ENCODE results near the gene ZDHHC14.

ZDHHC14 gene

DNA sequence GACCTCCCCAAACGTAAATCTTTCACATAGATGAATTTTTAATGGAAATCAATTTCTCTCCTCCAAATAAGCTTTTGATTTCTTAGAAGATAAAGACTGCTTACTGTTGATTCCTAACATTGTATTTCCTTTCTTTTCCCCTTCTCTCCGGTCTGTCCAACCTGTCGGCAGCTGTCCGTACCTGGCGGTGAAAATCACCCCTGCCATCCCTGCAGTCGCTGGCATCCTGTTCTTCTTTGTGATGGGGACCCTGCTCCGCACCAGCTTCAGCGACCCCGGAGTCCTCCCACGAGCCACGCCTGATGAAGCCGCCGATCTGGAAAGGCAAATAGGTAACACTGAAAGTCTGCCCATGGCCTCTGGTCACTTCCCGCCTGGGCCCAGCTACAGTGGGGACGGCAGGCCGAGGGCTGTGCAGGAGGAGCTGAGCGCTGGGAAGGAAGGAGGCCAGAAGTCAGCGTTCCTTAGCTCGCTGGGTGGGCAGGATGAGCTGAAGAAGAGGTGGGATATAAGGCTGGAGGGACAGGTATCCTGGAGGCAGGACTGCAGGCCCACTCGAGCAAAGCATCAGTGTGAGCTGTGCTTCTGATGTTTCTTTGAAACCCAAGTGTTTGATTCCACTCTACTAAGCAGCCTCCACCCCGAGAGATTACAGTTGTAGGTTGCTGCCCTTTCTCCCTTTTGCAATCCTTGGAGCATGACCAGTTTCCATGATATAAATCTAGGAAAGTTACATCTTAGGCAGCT, 161.6 kb downstream of the ZDHHC14 start:
- H3K9me3 ChIP-seq (ENCODE audit: control insufficient read depth, low read length): no peaks in the 10 kb centered on the region

DNA sequence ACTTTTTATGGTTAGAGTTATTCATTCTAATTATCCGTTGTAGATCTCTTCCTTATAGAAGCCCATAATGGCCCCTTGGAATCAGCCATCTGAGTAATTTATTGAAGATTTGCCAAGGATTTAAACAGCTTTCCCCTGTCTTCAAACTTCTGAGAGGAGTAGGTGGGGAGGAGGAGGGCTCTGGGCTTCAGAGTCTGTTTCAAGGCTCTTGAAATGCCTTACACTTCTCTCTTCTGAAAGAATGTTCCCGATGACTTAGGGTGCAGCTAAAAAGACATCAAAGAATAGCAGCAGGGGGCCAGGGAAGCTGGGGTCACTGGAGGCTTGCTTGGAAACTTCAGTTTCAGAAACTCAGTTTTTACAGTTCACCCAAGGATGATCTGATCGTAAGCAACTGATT, 165.3 kb downstream of the ZDHHC14 start:
- H3K9ac ChIP-seq (ENCODE audit: low read length): no peak overlapping the region
- H3K4me3 ChIP-seq (ENCODE audit: low read length): no peak overlapping the region
- no peaks in the 10 kb centered on the region for H3K36me3 ChIP-seq (ENCODE audit: control insufficient read depth, insufficient read depth, low read length)
- H3K27me3 ChIP-seq (ENCODE audit: control insufficient read depth, insufficient read depth, low read length): no peaks in the 10 kb centered on the region
- no peaks in the 10 kb centered on the region for H3K4me1 ChIP-seq (ENCODE audit: control insufficient read depth, insufficient read depth, low read length)
- no peaks in the 10 kb centered on the region for H3K9me3 ChIP-seq (ENCODE audit: control insufficient read depth, low read length)

More for the DNA sequence above, 161.6 kb downstream of the ZDHHC14 start:
- H3K27me3 ChIP-seq (ENCODE audit: control insufficient read depth, insufficient read depth, low read length): no peaks in the 10 kb centered on the region
- no peaks in the 10 kb centered on the region for H3K36me3 ChIP-seq (ENCODE audit: control insufficient read depth, insufficient read depth, low read length)
- H3K4me3 ChIP-seq (ENCODE audit: low read length): no peak overlapping the region
- no peak overlapping the region for H3K9ac ChIP-seq (ENCODE audit: low read length)
- H3K4me1 ChIP-seq (ENCODE audit: control insufficient read depth, insufficient read depth, low read length): no peaks in the 10 kb centered on the region

DNA sequence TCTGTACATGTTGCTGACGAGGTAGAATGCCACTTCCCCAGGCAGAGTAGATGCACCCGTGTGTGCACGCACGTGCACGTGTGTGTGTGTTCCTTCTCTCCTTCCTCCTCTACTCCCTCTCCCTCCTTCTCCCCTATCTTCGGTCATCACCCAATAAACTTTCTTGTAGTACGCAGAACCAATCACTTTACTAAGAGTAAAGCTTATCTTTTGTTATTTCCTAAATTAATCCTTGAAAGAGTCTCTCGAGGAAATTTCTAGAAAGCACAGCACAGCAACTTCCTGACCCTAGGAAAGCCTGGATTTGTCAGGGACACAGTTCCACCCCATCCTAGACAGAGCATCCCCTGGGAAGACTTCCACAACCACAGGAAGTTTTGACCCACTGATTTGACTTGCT, 166.1 kb downstream of the ZDHHC14 start:
- Histone ChIP-seq H3K9me3 (ENCODE audit: control insufficient read depth, low read length) (no peaks in the 10 kb centered on the region), H3K27me3 (ENCODE audit: control insufficient read depth, insufficient read depth, low read length) (no peaks in the 10 kb centered on the region), H3K4me3 (ENCODE audit: low read length) (no peak overlapping the region), H3K36me3 (ENCODE audit: control insufficient read depth, insufficient read depth, low read length) (no peaks in the 10 kb centered on the region), H3K9ac (ENCODE audit: low read length) (no peak overlapping the region), H3K4me1 (ENCODE audit: control insufficient read depth, insufficient read depth, low read length) (no peaks in the 10 kb centered on the region)

DNA sequence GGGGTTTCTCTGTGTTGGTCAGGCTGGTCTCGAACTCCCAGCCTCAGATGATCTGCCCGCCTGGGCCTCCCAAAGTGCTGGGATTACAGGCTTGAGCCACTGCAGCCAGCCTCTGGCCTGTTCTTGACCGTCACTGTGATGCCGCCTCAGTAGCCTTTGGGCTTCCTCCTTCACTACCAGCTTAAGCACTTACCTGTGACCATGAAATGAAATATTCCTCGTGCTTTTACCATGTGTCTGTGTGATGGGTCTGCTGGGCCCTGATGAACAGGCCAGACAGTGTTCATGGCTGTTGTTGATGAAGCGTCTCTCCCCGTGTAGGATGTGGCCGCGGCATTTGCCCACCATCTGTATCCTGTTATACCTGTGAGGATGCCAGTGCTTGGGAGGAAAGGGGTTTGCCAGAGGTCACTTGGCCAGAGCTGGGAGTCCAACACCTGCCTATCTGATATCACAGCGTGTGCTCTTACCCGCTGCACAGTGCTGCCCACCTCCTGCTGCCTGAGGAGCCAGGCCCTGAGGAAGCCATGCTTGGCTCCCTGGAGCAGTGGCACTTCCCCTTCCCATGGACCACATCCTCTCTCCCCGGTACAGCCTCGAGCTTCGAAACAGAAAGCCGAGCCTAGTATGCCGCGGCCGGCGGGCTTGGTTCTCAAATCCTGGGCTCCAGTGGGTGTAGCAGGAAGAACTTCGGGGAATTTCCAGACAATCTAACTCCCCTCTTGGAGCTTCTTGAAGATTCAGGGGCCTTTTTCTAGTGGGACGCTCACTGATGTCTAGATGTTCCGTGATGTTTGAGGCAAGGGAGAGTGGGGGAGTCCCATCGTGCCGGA, 167.9 kb downstream of the ZDHHC14 start:
- no peaks in the 10 kb centered on the region for H3K9me3 ChIP-seq (ENCODE audit: control insufficient read depth, low read length)
- H3K4me3 ChIP-seq (ENCODE audit: low read length): no peak overlapping the region
- no peak overlapping the region for H3K9ac ChIP-seq (ENCODE audit: low read length)
- no peaks in the 10 kb centered on the region for H3K27me3 ChIP-seq (ENCODE audit: control insufficient read depth, insufficient read depth, low read length)
- H3K4me1 ChIP-seq (ENCODE audit: control insufficient read depth, insufficient read depth, low read length): no peaks in the 10 kb centered on the region
- no peaks in the 10 kb centered on the region for H3K36me3 ChIP-seq (ENCODE audit: control insufficient read depth, insufficient read depth, low read length)

DNA sequence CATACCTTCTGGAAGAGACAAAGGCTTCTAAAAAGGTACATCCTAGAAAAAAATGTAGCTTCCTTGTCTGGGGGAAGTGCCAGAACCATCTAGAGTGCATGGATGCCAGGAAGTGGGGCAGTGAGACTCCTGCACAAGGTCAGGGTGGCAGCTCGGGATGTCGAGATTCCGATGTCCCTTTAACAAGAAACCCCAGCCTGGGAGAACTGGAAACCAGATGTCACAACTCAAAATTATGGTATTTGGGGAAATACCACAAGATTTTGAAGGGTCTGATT, 168.4 kb downstream of the ZDHHC14 start:
- Histone ChIP-seq H3K4me3 (ENCODE audit: low read length) (no peak overlapping the region), H3K9me3 (ENCODE audit: control insufficient read depth, low read length) (no peaks in the 10 kb centered on the region), H3K36me3 (ENCODE audit: control insufficient read depth, insufficient read depth, low read length) (no peaks in the 10 kb centered on the region), H3K4me1 (ENCODE audit: control insufficient read depth, insufficient read depth, low read length) (no peaks in the 10 kb centered on the region), H3K27me3 (ENCODE audit: control insufficient read depth, insufficient read depth, low read length) (no peaks in the 10 kb centered on the region), H3K9ac (ENCODE audit: low read length) (no peak overlapping the region)

DNA sequence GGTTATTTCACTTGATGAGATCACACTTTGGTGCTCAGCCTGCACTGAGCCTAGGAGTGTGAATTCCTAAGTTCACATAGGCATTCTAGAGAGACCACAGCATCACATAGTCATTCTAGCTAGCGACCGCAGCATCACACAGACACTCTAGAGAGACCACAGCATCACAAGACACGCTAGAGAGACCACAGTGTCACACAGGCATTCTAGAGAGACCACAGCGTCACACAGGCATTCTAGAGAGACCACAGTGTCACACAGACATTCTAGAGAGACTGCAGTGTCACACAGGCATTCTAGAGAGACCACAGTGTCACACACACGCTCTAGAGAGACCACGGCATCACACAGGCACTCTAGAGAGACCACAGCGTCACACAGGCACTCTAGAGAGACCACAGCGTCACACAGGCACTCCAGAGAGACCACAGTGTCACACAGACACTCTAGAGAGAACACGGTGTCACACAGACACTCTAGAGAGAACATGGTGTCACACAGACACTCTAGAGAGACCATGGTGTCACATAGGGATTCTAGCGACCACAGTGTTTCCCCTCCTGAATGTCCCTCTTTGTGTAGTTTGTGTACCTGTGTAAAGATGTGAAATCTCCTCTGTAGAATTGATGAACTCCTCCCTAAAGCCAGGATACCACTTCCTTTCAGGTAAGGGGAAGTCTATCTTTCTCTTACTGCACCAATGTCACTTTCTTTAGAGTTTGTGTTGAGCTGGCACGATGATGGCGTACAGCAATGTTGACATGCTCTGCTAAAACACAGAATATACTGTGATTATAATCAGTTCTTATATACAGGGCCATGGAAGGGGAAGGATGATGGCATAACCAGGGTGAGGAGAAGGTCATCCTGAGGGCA, 169.4 kb downstream of the ZDHHC14 start:
- no peaks in the 10 kb centered on the region for H3K27me3 ChIP-seq (ENCODE audit: control insufficient read depth, insufficient read depth, low read length)
- H3K4me1 ChIP-seq (ENCODE audit: control insufficient read depth, insufficient read depth, low read length): no peaks in the 10 kb centered on the region
- no peak overlapping the region for H3K9ac ChIP-seq (ENCODE audit: low read length)
- H3K4me3 ChIP-seq (ENCODE audit: low read length): no peak overlapping the region
- no peaks in the 10 kb centered on the region for H3K36me3 ChIP-seq (ENCODE audit: control insufficient read depth, insufficient read depth, low read length)
- no peaks in the 10 kb centered on the region for H3K9me3 ChIP-seq (ENCODE audit: control insufficient read depth, low read length)

DNA sequence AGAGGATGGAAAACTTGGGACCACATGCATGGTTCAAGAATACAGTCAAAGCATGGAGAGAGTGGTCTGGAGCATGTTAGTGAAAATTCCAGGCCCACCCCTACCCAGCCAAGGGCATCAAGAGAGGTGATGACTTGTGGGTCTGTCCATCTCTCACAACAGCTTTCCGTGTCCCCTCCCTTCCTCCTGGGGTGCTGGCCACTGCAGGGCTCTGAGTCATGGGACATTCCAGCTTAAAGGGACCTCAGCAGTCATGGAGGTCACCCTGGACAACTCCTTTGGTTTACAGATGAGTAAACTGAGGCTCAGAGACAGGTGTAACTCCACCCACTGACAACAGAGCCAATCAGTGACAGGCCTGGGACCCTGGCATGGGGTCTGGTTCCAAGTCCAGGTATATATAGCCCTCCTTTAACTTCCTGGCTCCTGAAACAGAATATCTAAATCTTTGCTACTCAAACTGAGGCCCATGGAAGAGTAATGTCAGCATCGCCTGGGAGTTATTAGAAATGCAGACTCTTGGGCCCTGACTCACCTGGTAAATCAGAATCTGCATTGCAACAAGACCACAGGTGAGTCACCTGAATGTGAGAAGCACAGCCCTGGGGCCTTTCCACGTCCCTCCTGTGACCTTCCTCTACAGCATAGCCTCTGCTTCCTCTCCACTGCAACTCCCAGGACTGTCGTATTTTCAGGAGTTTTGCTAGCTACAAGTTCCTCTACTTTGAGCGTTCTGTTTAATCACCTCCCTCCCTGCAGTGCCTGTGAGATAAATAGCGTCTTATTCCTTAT, 170.2 kb downstream of the ZDHHC14 start:
- Histone ChIP-seq H3K9ac (ENCODE audit: low read length) (no peak overlapping the region), H3K4me3 (ENCODE audit: low read length) (no peak overlapping the region), H3K27me3 (ENCODE audit: control insufficient read depth, insufficient read depth, low read length) (no peaks in the 10 kb centered on the region), H3K9me3 (ENCODE audit: control insufficient read depth, low read length) (no peaks in the 10 kb centered on the region), H3K36me3 (ENCODE audit: control insufficient read depth, insufficient read depth, low read length) (no peaks in the 10 kb centered on the region), H3K4me1 (ENCODE audit: control insufficient read depth, insufficient read depth, low read length) (peaks cover under 1% of the 10 kb centered on the region)

DNA sequence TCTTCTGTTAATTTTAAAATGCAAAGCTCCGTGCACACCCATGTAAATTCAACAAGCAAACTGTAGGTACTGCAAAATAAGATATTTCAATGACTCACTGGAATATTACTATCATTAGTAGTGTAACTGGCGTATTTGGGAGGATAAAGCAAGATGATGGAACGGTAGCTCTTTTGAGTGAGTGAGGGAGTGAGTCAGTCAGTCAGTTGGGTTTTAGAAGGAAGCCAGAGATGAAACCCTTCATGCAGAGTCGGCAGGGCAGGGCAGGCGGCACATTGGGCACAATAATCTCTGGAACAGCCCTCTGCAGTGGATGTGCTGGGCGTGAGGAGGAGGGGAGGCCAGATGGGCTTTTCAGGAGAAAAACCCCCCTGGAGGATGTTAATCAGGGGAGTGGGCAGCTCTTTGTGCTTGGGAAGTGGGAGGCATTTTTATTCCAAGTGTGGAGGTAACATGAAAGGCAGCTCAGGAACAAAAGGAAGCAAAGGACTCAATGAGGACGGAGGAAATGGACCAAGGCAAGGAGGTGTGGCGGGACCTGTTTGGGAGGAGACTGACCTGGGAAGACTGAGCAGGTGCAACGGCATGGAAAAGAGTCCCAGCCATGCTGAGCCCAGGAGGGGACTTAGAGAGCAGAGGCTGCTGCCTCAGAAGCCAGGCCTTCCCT, 171.2 kb downstream of the ZDHHC14 start:
- Histone ChIP-seq H3K9ac (ENCODE audit: low read length) (no peak overlapping the region), H3K4me1 (ENCODE audit: control insufficient read depth, insufficient read depth, low read length) (peaks cover 10% of the 10 kb centered on the region), H3K36me3 (ENCODE audit: control insufficient read depth, insufficient read depth, low read length) (no peaks in the 10 kb centered on the region), H3K4me3 (ENCODE audit: low read length) (no peak overlapping the region), H3K9me3 (ENCODE audit: control insufficient read depth, low read length) (no peaks in the 10 kb centered on the region), H3K27me3 (ENCODE audit: control insufficient read depth, insufficient read depth, low read length) (no peaks in the 10 kb centered on the region)

DNA sequence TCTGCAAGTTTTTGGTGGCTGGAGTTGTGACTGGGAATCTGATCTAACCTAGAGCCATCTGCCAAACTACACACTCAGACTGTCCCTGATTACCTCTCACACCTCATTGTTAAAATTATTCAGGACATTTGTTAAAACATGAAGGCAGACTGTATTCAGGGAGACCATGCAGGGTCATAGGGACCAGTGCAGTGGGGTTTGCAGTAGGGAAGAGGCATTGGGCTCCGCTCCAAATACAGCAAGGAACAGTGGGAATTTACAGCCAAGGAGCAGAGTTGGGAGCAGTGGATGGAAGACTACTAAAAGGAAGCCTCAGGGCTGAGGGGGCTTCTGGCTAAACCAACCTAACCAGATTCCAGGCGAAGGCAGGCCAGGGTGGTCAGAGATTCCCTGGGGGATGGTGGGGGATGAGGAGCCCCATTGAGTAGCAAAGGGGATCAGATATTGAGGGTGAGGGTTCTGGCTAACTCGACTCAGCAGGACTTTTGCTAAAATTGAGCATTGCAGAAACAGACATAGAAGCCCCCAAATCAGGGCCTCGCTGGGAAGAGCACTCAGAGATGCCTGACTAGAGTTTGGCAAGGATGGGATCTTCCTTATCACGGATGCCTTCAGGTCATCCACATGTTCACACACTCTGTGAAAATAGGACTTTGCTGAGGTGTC, 172.0 kb downstream of the ZDHHC14 start:
- Histone ChIP-seq H3K36me3 (ENCODE audit: control insufficient read depth, insufficient read depth, low read length) (no peaks in the 10 kb centered on the region), H3K9ac (ENCODE audit: low read length) (no peak overlapping the region), H3K4me3 (ENCODE audit: low read length) (no peak overlapping the region), H3K9me3 (ENCODE audit: control insufficient read depth, low read length) (no peaks in the 10 kb centered on the region), H3K4me1 (ENCODE audit: control insufficient read depth, insufficient read depth, low read length) (peaks cover 15% of the 10 kb centered on the region), H3K27me3 (ENCODE audit: control insufficient read depth, insufficient read depth, low read length) (no peaks in the 10 kb centered on the region)

DNA sequence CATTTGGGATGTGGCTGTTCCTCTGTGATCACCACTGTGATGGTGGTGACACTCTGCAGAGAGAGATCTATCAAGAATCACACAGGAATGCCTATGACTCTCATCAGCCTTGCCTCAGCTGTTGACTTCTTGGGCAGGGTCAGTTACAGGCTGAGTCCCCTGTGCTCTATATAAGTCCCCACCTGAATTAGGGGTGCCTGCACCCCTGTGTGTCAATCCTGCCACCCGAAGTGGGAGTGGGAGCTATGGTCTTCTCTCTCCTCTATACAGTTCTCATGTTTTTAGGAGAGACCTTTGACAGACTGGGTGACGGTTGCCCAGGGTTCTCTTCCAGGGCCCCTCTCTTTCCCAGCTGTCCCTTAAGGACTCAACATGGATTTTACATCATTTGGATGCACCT, 173.8 kb downstream of the ZDHHC14 start:
- peaks cover 19% of the 10 kb centered on the region for H3K4me1 ChIP-seq (ENCODE audit: control insufficient read depth, insufficient read depth, low read length)
- no peak overlapping the region for H3K9ac ChIP-seq (ENCODE audit: low read length)
- H3K27me3 ChIP-seq (ENCODE audit: control insufficient read depth, insufficient read depth, low read length): no peaks in the 10 kb centered on the region
- H3K9me3 ChIP-seq (ENCODE audit: control insufficient read depth, low read length): no peaks in the 10 kb centered on the region
- no peaks in the 10 kb centered on the region for H3K36me3 ChIP-seq (ENCODE audit: control insufficient read depth, insufficient read depth, low read length)
- H3K4me3 ChIP-seq (ENCODE audit: low read length): no peak overlapping the region

Measured in mucosa of stomach (tissue), 1 donor.